SJSA1 (cell line): Measurements from ENCODE around the gene WFIKKN1. TPM values are rescaled to one million over a fixed set of nuclear protein-coding genes. Genes with fewer than 3 reads are reported as not detected.
"Not testable (repeated sequence)": the region's sequence is repeated elsewhere in the genome, so short reads cannot be mapped to it uniquely, and the experiment has no call there.

Source experiments
- DNase-seq, 2 experiments: peaks; one replicate each; pipeline ENCODE4 v3.0.0-alpha.2; 2015 to 2020; ENCODE audit warnings: low spot score in 2 of 2, low read depth in 1 of 2
- H3K27ac ChIP-seq: fragments of 250-450 bp; sonication (Bioruptor Pico); 2 replicates; pipeline ENCODE4 v1.5.1; 2020; ENCODE audit warnings: mild to moderate bottlenecking, moderate library complexity
- H3K27me3 ChIP-seq: fragments of 250-450 bp; sonication (Bioruptor Pico); replicated peaks from 2 replicates; pipeline ENCODE4 v1.5.1; 2020; ENCODE audit warnings: mild to moderate bottlenecking, moderate library complexity
- H3K36me3 ChIP-seq: fragments of 250-450 bp; sonication (Bioruptor Pico); 2 replicates; pipeline ENCODE4 v1.5.1; 2020; ENCODE audit warnings: mild to moderate bottlenecking
- H3K4me1 ChIP-seq: fragments of 250-450 bp; sonication (Bioruptor Pico); replicated peaks from 2 replicates; pipeline ENCODE4 v1.6.1; 2021; ENCODE audit warnings: mild to moderate bottlenecking
- H3K4me3 ChIP-seq: fragments of 250-450 bp; sonication (Bioruptor Pico); 2 replicates; pipeline ENCODE4 v1.5.1; 2020; ENCODE audit warnings: mild to moderate bottlenecking
- H3K9me3 ChIP-seq: fragments of 250-450 bp; sonication (Bioruptor Pico); replicated peaks from 2 replicates; pipeline ENCODE4 v1.5.1; 2020; ENCODE audit warnings: mild to moderate bottlenecking
- total RNA-seq: library from RNA; depleted of rRNA; stranded (reverse); fragments of >200 nt; shearing (Covaris generic); gene quantifications from 2 replicates; pipeline ENCODE4 v1.2.3, GENCODE V29; 2014

The WFIKKN1 gene
- total RNA-seq, 1 experiment from 2014 or later = 0.39 TPM

DNA sequence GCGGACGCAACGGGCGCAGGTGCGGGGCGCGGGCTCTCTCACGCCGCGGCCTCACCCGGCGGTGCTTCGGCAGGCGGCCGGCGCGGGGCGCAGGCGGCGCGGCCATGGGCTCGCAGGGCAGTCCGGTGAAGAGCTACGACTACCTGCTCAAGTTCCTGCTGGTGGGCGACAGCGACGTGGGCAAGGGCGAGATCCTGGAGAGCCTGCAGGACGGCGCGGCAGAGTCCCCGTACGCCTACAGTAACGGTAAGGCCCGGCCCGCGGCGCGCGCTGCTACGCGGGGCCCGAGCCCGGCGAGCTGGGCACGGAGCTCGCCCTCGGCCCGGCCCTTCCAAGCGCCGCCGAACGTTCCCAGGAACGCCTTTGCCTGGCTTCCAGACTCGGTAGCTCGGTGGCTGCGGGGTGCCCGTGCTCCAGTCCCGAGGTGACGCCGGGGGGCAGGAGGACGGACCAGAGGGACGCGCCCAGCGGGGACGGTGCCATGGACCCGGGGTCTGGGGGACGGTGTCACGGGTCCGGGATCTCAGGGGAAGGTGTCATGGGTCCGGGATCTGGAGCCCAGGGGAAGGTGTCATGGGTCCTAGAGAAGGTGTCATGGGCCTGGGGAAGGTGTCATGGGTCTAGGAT is 40.5 kb upstream of the WFIKKN1 start:
- Histone ChIP-seq H3K27ac (no peak overlapping the region), H3K4me3 (peak overlapping the region; percentile 93), H3K27me3 (0 out of 2 replicates have a peak, but pooled peaks cover 4% of the 10 kb centered on the region), H3K9me3 (no peaks in the 10 kb centered on the region), H3K36me3 (peaks cover 19% of the 10 kb centered on the region), H3K4me1 (peaks cover 21% of the 10 kb centered on the region)
- peak in 1 of 2 experiments; percentile 54 for DNase-seq

- no peak for DNase-seq
- H3K27me3 ChIP-seq = no peaks in the 10 kb centered on the region
- no peaks in the 10 kb centered on the region for H3K9me3 ChIP-seq
- peaks cover 21% of the 10 kb centered on the region for H3K4me1 ChIP-seq
- no peak overlapping the region for H3K27ac ChIP-seq
- peaks cover 19% of the 10 kb centered on the region for H3K36me3 ChIP-seq
- peak overlapping the region; percentile 93 for H3K4me3 ChIP-seq
These were observed 40.0 kb upstream of the WFIKKN1 start for GRCh38 chr16:590815-591200.

- Histone ChIP-seq H3K4me1 (peaks cover 19% of the 10 kb centered on the region), H3K36me3 (peaks cover 19% of the 10 kb centered on the region), H3K27me3 (no peaks in the 10 kb centered on the region), H3K9me3 (no peaks in the 10 kb centered on the region), H3K4me3 (no peak overlapping the region; the same call in 1 of the 2 replicates), H3K27ac (no peak overlapping the region)
- no peak for DNase-seq
These were observed 39.6 kb upstream of the WFIKKN1 start for GRCh38 chr16:591231-591630.

DNA sequence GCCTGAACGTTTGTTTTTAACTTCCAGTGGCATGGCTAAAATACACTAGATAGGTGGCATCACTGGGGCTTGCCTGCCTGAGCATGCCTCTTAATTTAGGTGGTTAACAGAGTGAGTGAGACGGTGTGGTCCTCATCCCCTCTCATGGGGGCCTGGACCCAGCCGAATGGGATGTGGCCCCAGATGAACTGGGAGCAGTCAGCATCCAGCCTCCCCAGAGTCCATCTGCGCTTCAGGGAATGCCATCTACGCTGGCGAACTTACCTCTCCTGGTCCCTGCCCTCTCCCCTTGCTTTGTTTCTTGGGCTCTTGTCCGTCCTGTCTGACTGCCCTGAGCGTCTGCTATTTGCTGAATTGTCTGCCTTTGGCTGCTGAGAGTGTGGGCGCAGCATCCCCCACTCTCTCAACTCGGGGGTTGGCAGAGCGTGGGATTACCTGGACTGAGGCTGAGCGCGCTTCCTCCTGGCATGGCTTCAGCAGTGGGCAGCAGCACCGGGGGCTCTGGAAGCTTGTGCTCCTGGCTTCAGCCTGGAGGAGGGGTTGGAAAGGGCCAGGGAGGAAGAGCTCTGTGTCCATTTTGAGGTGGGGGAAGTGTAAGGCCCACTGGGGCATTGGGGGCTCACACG is 38.8 kb upstream of the WFIKKN1 start:
- Histone ChIP-seq H3K36me3 (peaks cover 19% of the 10 kb centered on the region), H3K27ac (no peak overlapping the region), H3K4me3 (no peak overlapping the region), H3K4me1 (peaks cover 18% of the 10 kb centered on the region), H3K27me3 (no peaks in the 10 kb centered on the region), H3K9me3 (no peaks in the 10 kb centered on the region)
- no peak for DNase-seq

- no peak for DNase-seq
These were observed 38.1 kb upstream of the WFIKKN1 start for GRCh38 chr16:592518-593306.

GRCh38 chr16:593406-593805 is 37.4 kb upstream of the WFIKKN1 start:
- no peak for DNase-seq
- no peaks in the 10 kb centered on the region for H3K27me3 ChIP-seq
- no peak overlapping the region for H3K4me3 ChIP-seq
- H3K36me3 ChIP-seq = peaks cover 14% of the 10 kb centered on the region
- H3K27ac ChIP-seq = no peak overlapping the region
- H3K9me3 ChIP-seq = no peaks in the 10 kb centered on the region
- H3K4me1 ChIP-seq = peaks cover 10% of the 10 kb centered on the region

More at GRCh38 chr16:592518-593306, 38.1 kb upstream of the WFIKKN1 start:
- H3K27ac ChIP-seq = no peak overlapping the region
- H3K27me3 ChIP-seq = no peaks in the 10 kb centered on the region
- H3K9me3 ChIP-seq = no peaks in the 10 kb centered on the region
- H3K4me3 ChIP-seq = no peak overlapping the region
- H3K4me1 ChIP-seq = peaks cover 17% of the 10 kb centered on the region
- peaks cover 19% of the 10 kb centered on the region for H3K36me3 ChIP-seq

- Histone ChIP-seq H3K27me3 (no peaks in the 10 kb centered on the region), H3K4me3 (no peak overlapping the region), H3K27ac (no peak overlapping the region), H3K36me3 (peaks cover 13% of the 10 kb centered on the region), H3K4me1 (peaks cover 9% of the 10 kb centered on the region), H3K9me3 (no peaks in the 10 kb centered on the region)
- DNase-seq = no peak
These were observed 37.0 kb upstream of the WFIKKN1 start for GRCh38 chr16:593807-594206.

GRCh38 chr16:595094-595528 is 35.7 kb upstream of the WFIKKN1 start:
- no peak overlapping the region for H3K27ac ChIP-seq
- H3K27me3 ChIP-seq = no peaks in the 10 kb centered on the region
- no peak overlapping the region for H3K4me3 ChIP-seq
- H3K9me3 ChIP-seq = no peaks in the 10 kb centered on the region
- no peak for DNase-seq
- H3K4me1 ChIP-seq = peaks cover 9% of the 10 kb centered on the region
- peaks cover 8% of the 10 kb centered on the region for H3K36me3 ChIP-seq

- Histone ChIP-seq H3K27me3 (no peaks in the 10 kb centered on the region), H3K36me3 (peaks cover 5% of the 10 kb centered on the region; the same call in 1 of the 2 replicates), H3K27ac (no peak overlapping the region), H3K9me3 (no peaks in the 10 kb centered on the region), H3K4me1 (peaks cover 2% of the 10 kb centered on the region), H3K4me3 (no peak overlapping the region)
- DNase-seq = no peak
These were observed 34.6 kb upstream of the WFIKKN1 start for GRCh38 chr16:595942-596735.

GRCh38 chr16:596736-597060 is 34.1 kb upstream of the WFIKKN1 start:
- H3K9me3 ChIP-seq = no peaks in the 10 kb centered on the region
- H3K4me3 ChIP-seq = no peak overlapping the region
- no peaks in the 10 kb centered on the region for H3K27me3 ChIP-seq
- no peaks in the 10 kb centered on the region for H3K4me1 ChIP-seq
- DNase-seq = no peak
- no peak overlapping the region for H3K27ac ChIP-seq
- peaks cover 5% of the 10 kb centered on the region; the same call in 1 of the 2 replicates for H3K36me3 ChIP-seq

DNA sequence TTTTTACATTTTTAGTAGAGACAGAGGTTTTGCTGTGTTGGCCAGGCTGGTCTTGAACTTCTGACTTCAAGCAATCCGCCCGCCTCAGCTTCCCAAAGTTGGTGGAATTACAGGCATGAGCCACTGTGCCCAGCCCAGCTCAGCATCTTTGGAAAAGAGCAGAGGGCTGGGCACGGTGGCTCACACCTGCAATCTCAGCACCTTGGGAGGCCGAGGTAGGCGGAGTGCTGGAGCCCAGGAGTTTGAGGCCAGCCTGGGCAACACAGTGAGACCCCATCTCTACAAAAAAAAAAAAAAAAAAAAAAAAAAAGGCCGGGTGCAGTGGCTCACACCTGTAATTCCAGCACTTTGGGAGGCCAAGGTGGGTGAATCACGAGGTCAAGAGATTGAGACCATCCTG is 33.1 kb upstream of the WFIKKN1 start:
- H3K36me3 ChIP-seq, H3K27ac ChIP-seq, H3K4me3 ChIP-seq, H3K9me3 ChIP-seq, H3K4me1 ChIP-seq, H3K27me3 ChIP-seq, DNase-seq: not testable (repeated sequence)

GRCh38 chr16:598823-599739 is 31.7 kb upstream of the WFIKKN1 start:
- Histone ChIP-seq H3K4me1 (no peaks in the 10 kb centered on the region), H3K27ac (no peak overlapping the region), H3K9me3 (no peaks in the 10 kb centered on the region), H3K4me3 (no peak overlapping the region), H3K36me3 (peaks cover 5% of the 10 kb centered on the region; the same call in 1 of the 2 replicates), H3K27me3 (no peaks in the 10 kb centered on the region)
- no peak for DNase-seq

- DNase-seq = no peak
These were observed 30.0 kb upstream of the WFIKKN1 start for GRCh38 chr16:600781-601180.

More at GRCh38 chr16:600781-601180, 30.0 kb upstream of the WFIKKN1 start:
- peaks cover 5% of the 10 kb centered on the region; the same call in 1 of the 2 replicates for H3K36me3 ChIP-seq
- H3K4me3 ChIP-seq = no peak overlapping the region
- no peak overlapping the region for H3K27ac ChIP-seq
- H3K9me3 ChIP-seq = no peaks in the 10 kb centered on the region
- H3K4me1 ChIP-seq = no peaks in the 10 kb centered on the region
- H3K27me3 ChIP-seq = no peaks in the 10 kb centered on the region
